GM18867 (cell line): ENCODE results near the gene TACR1.
A peak's percentile ranks its signal among the peaks of the same experiment; 100 is the strongest.
"Not testable (repeated sequence)": the region's sequence is repeated elsewhere in the genome, so short reads cannot be mapped to it uniquely, and the experiment has no call there.

ENCODE experiments used
- ATAC-seq: cut with Tn5 transposase; IDR thresholded peaks from one replicate; pipeline ENCODE4 v1.9.1; 2021; ENCODE audit warnings: mild to moderate bottlenecking, moderate library complexity; ENCODE audit not compliant: unreplicated experiment

Gene TACR1

DNA sequence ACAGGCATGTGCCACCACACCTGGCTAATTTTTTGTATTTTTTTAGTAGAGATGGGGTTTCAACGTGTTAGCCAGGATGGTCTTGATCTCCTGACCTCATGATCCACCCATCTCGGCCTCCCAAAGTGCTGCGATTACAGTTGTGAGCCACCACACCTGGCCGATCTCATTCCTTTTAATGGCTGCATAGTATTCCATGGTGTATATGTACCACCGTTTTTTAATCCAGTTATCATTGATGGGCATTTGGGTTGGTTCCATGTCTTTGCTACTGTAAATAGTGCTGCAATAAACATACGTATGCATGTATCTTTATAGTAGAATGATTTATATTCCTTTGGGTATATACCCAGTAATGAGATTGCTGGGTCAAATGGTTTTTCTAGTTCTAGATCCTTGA lies 51.4 kb downstream of the TACR1 start:
- not testable (repeated sequence) for ATAC-seq

DNA sequence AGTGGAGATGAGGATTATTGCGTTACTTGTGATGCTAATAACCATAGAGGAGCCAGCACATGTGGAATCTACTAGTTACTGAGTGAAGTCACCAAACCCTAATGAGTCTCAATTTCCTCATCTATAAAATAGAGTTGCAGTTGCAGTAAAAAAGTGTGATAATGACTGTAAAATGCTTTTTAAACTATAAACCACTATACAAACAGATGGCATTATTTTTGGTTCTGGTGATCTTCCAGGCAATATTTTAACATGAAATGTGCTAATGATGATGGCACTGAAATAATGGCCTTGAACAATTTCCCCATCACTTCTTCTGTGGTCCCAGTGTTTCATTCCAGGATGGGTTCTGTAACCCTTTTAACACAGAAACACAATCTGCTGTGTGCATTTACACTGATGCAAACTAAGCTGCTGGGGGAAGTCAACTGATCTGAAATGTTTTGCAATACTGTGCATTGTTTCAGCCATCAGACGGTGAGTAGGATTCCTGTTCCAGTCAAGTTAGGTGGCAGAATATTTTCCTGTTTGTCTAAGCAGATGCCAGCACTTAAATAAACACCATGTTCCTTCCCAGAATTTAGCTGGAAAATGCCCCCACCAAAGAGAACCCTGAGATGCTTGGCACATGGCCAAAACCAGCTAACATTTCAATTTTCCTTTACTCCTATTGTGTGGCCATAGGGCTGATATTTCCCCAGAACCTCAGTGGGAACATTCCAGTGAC lies 52.6 kb downstream of the TACR1 start:
- no peak for ATAC-seq

DNA sequence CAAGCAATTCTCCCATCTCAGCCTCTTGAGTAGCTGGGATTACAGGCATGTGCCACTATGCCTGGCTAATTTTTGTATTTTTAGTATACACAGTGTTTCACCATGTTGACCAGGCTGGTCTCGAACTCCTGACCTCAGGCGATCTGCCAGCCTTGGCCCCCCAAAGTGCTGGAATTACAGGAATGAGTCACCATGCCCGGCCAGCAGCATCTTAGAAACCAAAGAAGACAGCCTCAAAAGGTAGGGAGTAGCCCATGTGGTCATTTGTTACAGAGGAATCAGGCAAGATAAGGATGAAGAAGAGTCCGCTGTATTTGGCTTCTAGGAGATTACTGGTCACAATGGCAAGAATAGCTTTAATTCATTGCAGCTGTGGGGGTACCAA lies 53.1 kb downstream of the TACR1 start:
- not testable (repeated sequence) for ATAC-seq

DNA sequence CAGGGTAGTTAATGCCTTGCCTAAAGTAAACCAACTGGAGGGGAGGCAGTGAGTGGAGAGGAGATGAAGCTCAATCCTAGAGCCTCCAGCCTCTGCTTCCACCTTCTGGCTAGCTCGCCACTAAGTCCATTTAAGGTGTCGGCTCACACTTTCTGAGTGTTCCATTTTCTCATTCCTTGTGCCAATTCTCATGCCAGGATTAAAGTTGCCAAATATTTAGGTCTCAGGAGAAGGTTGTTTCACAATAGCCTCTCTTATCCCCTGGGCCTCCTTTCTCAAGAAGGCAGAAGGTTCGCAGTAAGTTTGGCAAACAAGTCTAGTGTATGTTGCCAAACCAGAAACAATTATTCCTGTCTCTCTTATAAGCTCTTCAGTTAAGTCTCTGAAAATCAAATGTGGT lies 57.2 kb downstream of the TACR1 start:
- ATAC-seq, result no peak

DNA sequence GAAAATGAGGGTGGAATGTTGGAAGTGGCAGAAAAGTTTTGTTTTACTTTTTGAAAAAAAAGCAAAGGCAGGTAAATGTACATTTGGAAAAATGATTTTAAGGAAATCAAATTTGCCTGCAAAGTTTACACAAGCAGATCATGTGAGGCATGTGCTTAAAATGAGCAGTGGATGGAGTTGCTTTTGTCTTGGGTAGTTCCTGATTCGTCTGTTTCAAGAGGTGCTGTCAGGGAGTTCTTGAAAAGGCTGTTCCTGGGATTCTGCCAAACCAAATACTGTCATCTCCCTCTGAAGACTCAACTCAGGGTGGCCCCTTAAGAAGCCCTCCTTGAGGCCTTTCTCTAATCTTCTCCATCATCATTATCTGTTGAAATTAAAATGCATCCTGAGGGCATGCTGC lies 59.0 kb downstream of the TACR1 start:
- no peak for ATAC-seq

DNA sequence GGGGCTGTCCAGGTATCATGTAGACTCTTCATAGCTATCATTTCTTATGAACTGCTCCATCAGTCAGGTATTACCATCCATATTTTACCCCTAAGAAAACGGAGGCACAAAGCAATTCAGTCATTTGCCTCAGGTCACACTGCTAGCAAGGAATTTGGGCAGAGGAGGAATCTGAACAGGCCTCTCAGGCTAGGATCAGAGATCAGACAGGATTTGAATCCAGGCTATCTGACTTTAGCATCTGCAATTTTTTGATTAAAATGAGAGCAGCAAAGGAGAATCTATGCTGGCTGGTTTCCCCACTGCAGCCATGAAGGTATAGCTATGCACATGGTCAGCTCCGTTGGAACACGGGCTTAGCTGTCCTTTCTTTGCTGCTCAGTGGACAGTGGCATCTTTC lies 60.1 kb downstream of the TACR1 start:
- ATAC-seq, result no peak

DNA sequence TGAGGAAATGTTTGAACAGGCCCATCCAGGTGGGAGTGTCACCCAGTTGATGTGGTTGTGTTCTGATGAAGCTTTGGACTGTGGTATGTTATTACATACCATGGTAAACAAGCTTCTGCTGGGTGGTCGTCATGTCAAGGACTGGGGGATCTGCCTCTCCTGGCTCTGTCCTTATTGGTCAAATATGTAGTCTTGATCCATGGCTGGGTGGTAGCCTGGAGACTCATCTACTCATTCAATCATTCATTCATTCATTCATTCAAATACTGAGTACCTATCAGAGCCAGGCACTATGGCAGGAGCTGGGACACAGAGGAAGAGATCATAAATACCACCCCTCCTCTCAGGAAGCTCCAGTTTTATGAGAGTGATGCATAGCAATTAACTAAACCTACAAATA lies 60.8 kb downstream of the TACR1 start:
- ATAC-seq, result no peak

DNA sequence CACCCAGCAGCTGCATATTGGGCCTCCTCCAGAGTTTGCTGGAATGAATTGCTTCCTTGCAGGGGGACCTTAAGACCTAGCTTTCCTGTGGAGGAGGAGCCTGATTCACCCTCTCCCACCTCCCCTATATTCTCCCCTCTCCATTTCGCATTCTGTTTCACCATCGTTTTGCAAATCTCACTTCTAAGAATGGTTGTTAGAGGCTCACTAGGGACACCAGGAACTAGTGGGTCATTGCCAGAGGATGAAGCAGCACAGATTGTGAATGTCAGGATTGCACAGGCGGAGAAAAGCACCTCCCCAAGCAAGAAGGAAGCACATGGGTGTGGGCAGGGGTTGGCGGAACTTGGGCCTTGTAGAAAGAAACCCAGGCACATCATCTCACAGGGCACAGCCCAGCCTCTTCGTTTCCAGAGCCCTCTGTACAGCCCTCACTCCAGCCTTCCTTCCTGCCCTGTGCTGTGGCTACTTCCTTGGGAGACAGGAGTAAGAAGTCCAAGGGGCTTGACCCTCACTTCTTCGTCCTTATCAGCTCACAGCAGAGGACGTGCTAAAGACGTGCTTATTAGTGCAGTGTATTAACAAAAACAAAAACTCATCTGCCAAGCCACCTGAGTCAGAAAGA lies 63.4 kb downstream of the TACR1 start:
- no peak for ATAC-seq

DNA sequence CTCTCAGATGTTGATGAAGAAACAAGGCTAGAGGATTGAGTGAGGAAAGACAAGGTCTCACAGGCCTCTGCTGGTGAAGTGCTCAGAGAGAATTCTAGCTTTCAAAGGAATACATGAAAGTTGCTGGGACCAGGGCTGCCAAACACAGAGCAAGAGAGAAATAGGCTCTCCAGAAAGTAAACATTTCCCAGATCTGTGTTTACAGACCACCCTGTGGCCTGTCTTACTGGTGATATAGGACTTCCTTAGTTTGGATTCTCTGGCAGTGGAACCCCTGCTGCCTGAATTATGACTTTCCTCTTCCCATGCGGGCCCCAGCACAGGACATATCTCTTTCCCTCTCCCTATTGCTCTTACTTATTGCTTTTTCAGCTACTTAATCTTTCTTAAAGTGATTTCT lies 64.5 kb downstream of the TACR1 start:
- ATAC-seq, result no peak

DNA sequence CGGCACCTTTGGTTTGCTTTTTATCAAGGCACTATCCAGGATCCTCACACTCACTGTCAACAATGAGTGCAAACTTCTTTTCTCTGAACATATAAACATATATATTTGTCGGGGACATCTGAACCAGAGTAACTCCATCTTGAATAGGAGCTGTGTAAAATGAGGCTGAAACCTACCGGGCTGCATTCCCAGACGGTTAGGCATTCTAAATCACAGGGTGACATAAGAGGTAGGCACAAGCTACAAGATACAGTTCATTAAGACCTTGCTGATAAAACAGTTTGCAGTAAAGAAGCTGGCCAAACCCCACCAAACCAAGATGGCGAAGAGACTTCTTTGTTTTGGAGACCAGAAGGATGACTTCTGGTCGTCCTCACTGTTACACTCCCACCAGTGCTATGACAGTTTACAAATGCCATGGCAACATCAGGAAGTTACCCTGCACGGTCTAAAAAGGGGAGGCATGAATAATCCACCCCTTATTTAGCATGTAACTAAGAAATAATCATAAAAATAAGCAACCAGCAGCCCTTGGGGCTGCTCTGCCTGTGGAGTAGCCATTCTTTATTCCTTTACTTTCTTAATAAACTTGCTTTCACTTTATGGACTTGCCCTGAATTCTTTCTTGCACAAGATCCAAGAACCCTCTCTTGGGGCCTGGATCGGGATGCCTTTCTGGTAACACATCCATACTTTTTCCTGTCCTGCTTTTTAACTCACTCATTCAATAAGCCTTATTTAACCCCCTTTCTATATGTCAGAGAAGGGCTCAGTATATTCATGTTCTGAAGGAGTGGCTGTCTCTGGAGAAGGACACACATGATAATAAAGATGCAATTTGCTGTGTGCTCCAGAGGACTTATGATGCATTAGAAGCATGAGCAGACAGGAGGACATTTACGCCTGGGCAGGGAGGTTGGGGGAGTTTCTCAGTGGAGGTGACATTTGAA lies 65.4 kb downstream of the TACR1 start:
- no peak for ATAC-seq

DNA sequence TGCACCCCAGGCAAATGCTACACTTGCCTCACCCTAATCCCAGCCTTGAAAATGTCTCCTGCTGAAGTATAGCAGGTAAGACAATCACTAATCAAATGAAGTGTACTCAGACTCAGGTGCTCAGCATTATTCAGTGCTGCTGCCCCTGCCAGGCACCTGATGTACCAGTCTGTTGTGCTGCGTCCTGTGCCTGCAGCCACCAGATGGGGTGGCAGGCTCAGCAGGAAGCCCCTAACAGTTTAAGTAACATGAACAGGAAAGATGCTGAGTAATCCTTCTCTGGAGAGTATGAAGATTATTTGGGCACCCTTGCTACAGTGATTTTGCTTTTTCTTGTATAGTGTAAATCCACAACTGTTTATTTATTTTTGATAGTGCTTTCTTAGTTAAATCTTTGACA lies 69.1 kb downstream of the TACR1 start:
- no peak for ATAC-seq

DNA sequence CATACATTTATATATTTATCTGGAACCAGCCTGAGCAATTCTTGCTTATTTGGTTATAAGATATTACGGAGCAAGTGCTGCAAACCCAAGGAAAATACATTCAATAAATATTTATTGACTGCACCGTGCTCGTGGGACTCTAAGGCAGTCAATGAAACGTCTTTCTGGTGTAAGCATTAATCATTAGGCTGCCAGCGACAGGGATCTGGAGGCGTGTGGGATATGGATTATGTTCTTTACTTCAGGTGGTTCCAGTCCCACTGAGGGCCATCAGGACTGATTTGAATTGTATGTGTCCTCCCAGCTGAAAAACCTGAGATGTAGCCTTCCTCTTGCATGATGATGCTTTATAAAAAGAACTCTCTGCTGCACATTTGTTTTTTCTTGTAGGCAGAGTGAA lies 75.4 kb downstream of the TACR1 start:
- no peak for ATAC-seq

DNA sequence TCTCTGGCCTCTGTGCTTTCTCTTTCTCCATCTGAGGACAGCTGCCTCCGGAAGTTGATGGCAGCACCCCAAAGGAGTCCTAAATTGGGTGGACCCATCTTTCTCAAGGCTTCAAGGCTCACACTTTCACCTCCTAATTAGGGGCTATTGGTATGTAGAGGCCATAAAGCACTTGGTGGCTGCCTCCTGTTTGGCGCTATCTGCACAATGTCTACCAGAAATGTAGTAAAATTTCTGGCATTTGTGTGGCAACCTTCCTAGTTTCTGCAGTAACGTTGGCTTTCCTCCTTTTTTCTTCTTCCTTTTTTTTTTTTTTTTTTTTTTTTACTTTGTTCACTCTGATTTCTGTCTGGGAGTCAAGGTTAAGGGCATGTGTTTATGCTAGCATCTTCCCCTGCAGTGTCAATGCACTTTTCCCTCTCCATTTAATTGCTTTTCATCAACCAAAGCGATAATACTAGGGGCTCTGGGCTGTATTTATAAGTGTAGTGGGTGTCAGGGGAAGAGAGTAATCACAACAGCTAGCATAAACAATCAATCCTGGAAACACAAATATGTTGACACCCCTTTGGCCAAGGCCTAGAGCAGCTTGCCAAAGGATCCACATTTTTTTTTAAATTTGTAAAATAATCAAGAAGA lies 86.0 kb downstream of the TACR1 start:
- ATAC-seq, result no peak

DNA sequence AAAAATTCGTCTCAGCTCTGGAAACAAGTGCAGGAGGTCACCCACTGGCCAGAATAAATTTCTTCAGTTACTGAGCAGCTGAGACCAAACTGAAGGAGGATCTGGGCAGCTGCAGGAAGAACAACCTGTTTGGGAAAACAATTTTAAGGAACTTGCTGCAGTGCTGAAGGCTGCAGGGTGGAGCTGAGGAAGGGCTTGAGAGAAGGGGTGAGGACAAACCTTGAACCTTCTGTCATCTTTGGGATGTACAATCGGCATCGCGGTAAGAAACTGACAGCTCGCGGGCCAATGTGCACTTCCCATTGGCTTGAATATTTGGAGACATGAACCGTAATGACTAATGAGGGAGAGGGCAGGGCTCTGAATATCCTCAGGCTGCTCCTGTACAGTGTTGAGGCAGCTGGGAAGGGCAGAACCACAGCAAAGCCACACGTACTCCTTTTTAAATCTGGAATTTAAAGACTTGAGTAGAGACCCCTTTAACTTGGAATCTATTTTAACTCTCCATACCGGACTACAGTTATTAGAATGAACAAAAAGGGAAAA lies 90.3 kb downstream of the TACR1 start:
- no peak for ATAC-seq

DNA sequence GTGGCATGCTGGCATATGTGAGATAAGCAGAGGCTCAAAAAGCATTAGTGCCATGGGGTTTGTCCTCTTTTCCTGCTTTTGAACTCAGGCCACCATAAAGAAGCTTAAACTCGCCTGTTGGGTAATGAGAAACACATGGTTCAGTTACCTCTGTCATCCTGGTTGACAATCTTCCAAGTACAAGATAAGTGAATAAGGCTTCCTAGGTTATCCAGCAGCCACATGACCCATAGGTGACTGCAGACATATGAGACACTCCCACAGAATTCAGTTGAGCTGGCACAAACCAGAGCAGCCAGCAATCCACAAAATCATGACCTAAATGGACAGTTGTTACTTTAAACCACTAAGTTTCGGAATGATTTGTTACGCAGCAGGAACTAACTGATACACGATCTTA lies 97.3 kb downstream of the TACR1 start:
- ATAC-seq, result no peak

DNA sequence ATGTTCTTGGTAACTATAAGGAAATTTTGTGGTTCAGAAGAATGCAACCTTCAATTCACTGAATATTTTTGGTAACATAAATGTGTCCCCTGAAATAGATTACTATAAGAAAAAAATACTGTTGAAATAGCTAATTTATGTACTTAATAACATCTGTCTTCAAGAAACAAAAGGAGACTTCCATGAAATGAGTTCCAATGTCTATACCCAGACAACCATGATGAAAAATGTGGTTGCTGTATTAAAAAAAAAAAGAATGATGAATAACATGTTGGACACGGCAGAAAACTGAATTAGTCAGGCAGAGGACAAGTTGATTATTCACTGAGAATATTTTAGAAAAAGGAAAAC lies 98.5 kb downstream of the TACR1 start:
- ATAC-seq, result no peak

DNA sequence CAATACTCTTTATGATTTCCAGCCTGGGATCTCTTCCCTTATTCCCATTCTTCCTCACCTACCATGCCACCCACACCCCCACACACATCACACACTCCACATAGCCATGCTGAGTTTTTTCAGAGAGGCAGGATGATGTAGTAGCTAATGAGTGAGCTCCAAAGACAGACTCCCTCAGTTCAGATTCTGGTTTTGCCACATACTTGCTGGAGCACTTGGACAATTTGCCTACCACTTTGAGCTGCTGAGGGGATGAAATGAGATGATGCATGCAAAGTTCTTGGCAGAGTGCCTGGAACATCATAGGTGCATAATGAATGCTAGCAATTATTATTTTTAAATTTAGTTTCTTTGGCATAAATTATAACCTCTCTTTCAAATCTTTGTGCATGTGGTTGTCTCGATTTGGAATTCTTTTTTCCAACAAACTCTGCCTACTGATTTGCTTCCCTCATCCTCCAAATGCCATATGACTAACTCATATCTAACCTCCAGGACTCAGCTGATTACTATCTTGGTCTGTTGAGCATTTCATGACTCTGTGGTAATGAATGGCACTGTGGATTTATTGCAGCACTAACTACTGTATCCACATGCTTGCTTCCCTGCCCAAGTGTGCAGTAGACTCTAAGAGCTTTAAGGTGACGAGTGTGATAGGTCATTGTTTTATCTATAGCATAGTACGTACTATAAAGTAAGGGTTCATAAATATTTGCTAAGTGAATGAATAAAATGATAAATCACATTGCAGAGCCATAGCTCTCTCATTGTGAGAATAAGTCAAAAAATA lies 99.1 kb downstream of the TACR1 start:
- no peak for ATAC-seq

DNA sequence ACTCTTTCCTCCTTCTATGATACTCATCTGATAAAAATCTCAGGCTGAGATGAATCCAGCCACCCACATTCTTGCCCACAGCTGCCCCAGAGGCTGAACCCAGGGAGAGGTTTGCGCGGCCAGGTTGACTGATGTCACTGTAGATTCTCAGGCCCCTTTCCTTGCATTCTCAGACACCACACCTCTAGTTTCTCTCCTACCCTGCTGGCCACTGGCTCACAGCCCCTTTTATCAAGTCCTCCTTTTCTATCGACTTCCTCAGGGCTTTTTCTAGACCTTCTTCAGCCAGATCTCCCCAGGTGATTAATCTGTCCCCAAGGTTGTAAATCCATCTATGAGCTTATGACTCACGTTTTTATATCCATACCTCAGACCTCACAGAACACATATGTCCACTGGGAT lies 99.8 kb downstream of the TACR1 start:
- no peak for ATAC-seq

DNA sequence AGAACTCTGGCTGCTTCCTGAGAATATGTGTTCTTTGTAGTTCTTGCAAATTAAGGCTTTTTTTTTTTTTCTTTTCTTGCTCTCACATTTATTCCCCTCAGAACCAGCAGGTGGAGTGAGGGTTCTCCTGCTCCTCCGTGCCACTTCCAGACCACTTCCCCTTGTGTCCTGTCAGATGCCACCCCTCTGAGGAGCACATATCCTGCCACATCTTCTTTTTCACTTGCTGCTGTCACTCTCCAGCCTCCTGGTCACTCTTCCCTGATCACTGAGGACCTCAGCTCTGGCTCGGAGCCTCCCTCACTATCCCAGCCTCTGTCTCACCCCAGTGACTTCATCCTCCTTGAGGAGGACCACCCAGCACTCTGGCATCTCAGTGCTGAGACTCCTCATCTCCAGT lies 100.5 kb downstream of the TACR1 start:
- ATAC-seq, result peak; percentile 53

DNA sequence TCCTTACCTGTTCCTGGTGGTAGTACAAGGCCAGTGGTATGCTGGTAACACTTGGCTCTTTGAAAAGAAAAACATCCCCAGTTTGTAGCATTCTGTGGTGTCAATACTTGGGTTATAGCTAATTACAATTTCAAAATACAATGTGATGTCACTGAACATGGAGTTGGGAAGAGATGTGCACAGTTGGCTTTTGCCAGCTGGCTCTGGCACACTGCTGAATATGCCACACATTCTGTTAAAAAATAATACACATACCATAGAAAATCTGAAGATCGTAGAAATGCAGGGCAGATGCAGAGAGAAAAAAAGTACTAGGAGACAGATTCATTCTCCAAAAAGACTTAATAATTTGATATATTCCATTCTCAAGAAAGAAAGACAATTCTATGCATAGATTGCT lies 101.5 kb downstream of the TACR1 start:
- ATAC-seq, result no peak
